Mesothelial cell of epicardium (in vitro differentiated cells): ENCODE data around the gene GSG1L. TPM values are rescaled to one million over a fixed set of nuclear protein-coding genes. Genes with fewer than 3 reads are reported as not detected.

Source experiments
- DNase-seq, 2 experiments: peaks; one replicate each; pipeline ENCODE4 v3.0.0; 2021; ENCODE audit warnings: low spot score in 2 of 2; ENCODE audit not compliant: unreplicated experiment in 2 of 2
- H3K27ac Mint-ChIP-seq: 2 replicates; pipeline ENCODE4 v1.8.0; 2021; ENCODE audit warnings: mixed read lengths
- H3K27me3 Mint-ChIP-seq: 2 replicates; pipeline ENCODE4 v1.8.0; 2021; ENCODE audit warnings: low read depth, mixed read lengths
- H3K36me3 Mint-ChIP-seq: 2 replicates; pipeline ENCODE4 v1.8.0; 2021; ENCODE audit warnings: mixed read lengths
- H3K4me1 Mint-ChIP-seq: 2 replicates; pipeline ENCODE4 v1.8.0; 2021; ENCODE audit warnings: mixed read lengths
- H3K4me3 Mint-ChIP-seq: 2 replicates; pipeline ENCODE4 v1.8.0; 2021; ENCODE audit warnings: mild to moderate bottlenecking, moderate library complexity, mixed read lengths
- H3K9me3 Mint-ChIP-seq: 2 replicates; pipeline ENCODE4 v1.8.0; 2021; ENCODE audit warnings: mixed read lengths
- total RNA-seq: library from RNA; stranded (reverse); gene quantifications from 3 replicates; pipeline ENCODE4 v1.2.1, GENCODE V29; 2021
- TF ChIP-seq, protein P1 (sequence below): fragments of 200-600 bp; sonication (generic); IDR thresholded peaks from one replicate; pipeline ENCODE4 v1.5.0; 2021; ENCODE audit warnings: antibody characterized with exemption; ENCODE audit not compliant: unreplicated experiment

GSG1L gene
- total RNA-seq, 1 donor from 2014 or later: 1.7 TPM

DNA sequence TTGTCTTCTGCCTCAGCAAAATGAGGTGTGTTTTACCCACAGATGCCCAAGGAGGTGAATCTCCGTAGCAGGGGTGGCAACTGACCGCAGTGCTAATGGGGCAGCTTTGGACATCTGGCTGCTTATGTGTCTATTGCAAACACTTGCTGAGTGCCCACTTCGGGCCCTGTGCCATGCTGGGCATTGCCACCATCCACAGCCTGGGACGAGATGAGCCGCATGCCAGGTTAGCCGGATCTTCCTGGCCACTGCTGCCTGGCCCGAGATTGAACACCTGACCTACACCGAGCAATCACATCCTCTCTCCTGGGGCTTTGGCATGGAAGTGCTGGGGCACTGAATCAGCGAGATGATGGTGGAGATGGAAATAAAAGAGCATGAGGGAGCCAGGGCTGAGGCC lies 238.7 kb downstream of the GSG1L start:
- Mint-ChIP-seq H3K4me3 (no peak overlapping the region), H3K9me3 (peaks cover 5% of the 10 kb centered on the region), H3K27me3 (peaks cover 21% of the 10 kb centered on the region), H3K36me3 (no peaks in the 10 kb centered on the region), H3K27ac (no peak overlapping the region), H3K4me1 (peaks cover 6% of the 10 kb centered on the region)
- DNase-seq: no peak
- TF ChIP-seq, protein P1, sequence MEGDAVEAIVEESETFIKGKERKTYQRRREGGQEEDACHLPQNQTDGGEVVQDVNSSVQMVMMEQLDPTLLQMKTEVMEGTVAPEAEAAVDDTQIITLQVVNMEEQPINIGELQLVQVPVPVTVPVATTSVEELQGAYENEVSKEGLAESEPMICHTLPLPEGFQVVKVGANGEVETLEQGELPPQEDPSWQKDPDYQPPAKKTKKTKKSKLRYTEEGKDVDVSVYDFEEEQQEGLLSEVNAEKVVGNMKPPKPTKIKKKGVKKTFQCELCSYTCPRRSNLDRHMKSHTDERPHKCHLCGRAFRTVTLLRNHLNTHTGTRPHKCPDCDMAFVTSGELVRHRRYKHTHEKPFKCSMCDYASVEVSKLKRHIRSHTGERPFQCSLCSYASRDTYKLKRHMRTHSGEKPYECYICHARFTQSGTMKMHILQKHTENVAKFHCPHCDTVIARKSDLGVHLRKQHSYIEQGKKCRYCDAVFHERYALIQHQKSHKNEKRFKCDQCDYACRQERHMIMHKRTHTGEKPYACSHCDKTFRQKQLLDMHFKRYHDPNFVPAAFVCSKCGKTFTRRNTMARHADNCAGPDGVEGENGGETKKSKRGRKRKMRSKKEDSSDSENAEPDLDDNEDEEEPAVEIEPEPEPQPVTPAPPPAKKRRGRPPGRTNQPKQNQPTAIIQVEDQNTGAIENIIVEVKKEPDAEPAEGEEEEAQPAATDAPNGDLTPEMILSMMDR: no peak

DNA sequence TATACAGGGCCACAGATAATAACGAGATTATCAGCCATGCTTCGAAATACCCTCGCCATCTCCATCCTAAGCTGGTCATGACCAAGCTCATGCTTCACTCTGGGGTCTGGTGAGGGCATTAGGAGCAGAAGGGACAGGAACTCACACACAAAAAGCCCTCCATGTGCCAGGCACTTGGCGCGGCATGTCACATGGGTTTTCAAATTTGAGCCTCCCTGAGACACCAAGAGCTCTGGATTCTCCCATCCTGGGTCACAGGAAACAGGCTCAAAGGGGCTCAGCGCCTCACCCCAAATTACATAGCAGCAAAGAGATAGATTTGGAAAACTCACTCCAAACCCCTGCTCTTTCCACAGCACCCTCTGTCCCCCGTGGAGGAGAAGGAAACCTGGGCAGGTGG lies 239.5 kb downstream of the GSG1L start:
- Mint-ChIP-seq H3K27ac (no peak overlapping the region), H3K9me3 (peaks cover 3% of the 10 kb centered on the region), H3K36me3 (no peaks in the 10 kb centered on the region), H3K27me3 (peaks cover 27% of the 10 kb centered on the region), H3K4me3 (no peak overlapping the region), H3K4me1 (peaks cover 6% of the 10 kb centered on the region)
- TF ChIP-seq, protein P1: no peak
- DNase-seq: no peak

DNA sequence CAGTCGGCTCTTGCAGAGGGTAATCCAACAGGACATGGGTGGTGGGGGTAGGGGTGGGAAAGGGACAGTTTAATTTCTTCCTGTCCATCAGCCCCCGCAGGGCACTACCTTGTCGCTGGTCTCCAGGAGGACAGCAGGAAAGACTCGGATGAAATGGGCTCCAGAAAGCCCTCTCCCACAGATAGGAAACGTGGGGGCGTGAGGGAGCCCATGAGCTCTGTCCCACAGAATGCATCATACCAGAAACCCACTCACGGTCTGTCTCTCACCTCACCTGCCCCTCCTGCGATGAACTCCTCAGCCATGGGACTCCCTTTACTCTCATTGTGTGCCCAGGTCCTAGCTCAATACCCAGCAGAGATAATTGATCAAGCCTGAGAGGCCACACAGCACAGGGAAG lies 240.1 kb downstream of the GSG1L start:
- H3K27ac Mint-ChIP-seq: no peak overlapping the region
- H3K27me3 Mint-ChIP-seq: peaks cover 27% of the 10 kb centered on the region
- no peaks in the 10 kb centered on the region for H3K36me3 Mint-ChIP-seq
- DNase-seq: no peak
- H3K4me3 Mint-ChIP-seq: no peak overlapping the region
- no peaks in the 10 kb centered on the region for H3K9me3 Mint-ChIP-seq
- H3K4me1 Mint-ChIP-seq: peaks cover 8% of the 10 kb centered on the region
- TF ChIP-seq, protein P1: no peak

DNA sequence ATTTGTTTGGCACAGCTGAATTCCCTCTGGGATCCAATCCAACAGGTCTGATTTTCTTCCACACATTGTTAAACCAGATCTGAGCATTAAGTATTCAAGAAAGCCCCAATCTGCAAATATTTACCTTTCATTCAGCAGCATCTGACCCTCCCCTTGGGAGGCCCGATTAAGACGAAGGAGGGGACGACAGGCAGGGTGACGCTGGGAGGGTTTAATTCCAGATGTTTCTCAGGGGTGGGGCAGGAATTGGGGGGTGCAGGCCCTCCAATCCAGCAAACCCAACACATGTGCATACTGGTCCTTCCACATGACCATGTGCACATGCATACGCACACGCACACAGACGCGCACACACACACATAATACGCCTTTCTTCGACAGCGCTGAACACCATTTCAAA lies 240.5 kb downstream of the GSG1L start:
- no peak for DNase-seq
- H3K27me3 Mint-ChIP-seq: peaks cover 27% of the 10 kb centered on the region
- H3K9me3 Mint-ChIP-seq: no peaks in the 10 kb centered on the region
- H3K4me3 Mint-ChIP-seq: no peak overlapping the region
- no peaks in the 10 kb centered on the region for H3K36me3 Mint-ChIP-seq
- TF ChIP-seq, protein P1: no peak
- H3K4me1 Mint-ChIP-seq: peaks cover 12% of the 10 kb centered on the region
- no peak overlapping the region for H3K27ac Mint-ChIP-seq

DNA sequence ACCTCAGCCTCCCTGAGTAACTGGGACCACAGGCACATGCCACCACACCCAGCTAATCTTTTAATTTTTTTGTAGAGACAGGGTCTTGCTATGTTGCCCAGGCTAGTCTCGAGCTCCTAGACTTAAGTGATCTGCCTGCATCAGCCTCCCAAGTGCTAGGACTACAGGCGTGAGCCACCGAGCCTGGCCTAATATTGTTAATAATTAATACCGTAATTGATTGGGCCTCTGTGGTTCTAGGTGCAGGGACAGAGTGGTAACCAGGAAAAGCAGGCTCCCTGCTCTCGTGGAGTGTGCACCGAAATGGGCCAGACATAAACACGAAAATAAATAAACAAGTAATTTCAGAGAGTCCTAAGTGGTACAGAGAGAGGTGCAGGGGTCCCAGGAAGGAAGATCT lies 241.0 kb downstream of the GSG1L start:
- DNase-seq: no peak
- peaks cover 17% of the 10 kb centered on the region for H3K4me1 Mint-ChIP-seq
- no peaks in the 10 kb centered on the region for H3K9me3 Mint-ChIP-seq
- H3K4me3 Mint-ChIP-seq: no peak overlapping the region
- H3K36me3 Mint-ChIP-seq: no peaks in the 10 kb centered on the region
- H3K27ac Mint-ChIP-seq: no peak overlapping the region
- TF ChIP-seq, protein P1: no peak
- peaks cover 27% of the 10 kb centered on the region for H3K27me3 Mint-ChIP-seq
